ENCODE data around the gene MAPKBP1.
"Not testable (repeated sequence)": the region's sequence is repeated elsewhere in the genome, so short reads cannot be mapped to it uniquely, and the experiment has no call there.

Gene MAPKBP1, protein sequence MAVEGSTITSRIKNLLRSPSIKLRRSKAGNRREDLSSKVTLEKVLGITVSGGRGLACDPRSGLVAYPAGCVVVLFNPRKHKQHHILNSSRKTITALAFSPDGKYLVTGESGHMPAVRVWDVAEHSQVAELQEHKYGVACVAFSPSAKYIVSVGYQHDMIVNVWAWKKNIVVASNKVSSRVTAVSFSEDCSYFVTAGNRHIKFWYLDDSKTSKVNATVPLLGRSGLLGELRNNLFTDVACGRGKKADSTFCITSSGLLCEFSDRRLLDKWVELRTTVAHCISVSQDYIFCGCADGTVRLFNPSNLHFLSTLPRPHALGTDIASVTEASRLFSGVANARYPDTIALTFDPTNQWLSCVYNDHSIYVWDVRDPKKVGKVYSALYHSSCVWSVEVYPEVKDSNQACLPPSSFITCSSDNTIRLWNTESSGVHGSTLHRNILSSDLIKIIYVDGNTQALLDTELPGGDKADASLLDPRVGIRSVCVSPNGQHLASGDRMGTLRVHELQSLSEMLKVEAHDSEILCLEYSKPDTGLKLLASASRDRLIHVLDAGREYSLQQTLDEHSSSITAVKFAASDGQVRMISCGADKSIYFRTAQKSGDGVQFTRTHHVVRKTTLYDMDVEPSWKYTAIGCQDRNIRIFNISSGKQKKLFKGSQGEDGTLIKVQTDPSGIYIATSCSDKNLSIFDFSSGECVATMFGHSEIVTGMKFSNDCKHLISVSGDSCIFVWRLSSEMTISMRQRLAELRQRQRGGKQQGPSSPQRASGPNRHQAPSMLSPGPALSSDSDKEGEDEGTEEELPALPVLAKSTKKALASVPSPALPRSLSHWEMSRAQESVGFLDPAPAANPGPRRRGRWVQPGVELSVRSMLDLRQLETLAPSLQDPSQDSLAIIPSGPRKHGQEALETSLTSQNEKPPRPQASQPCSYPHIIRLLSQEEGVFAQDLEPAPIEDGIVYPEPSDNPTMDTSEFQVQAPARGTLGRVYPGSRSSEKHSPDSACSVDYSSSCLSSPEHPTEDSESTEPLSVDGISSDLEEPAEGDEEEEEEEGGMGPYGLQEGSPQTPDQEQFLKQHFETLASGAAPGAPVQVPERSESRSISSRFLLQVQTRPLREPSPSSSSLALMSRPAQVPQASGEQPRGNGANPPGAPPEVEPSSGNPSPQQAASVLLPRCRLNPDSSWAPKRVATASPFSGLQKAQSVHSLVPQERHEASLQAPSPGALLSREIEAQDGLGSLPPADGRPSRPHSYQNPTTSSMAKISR (N-terminal part only)

DNA sequence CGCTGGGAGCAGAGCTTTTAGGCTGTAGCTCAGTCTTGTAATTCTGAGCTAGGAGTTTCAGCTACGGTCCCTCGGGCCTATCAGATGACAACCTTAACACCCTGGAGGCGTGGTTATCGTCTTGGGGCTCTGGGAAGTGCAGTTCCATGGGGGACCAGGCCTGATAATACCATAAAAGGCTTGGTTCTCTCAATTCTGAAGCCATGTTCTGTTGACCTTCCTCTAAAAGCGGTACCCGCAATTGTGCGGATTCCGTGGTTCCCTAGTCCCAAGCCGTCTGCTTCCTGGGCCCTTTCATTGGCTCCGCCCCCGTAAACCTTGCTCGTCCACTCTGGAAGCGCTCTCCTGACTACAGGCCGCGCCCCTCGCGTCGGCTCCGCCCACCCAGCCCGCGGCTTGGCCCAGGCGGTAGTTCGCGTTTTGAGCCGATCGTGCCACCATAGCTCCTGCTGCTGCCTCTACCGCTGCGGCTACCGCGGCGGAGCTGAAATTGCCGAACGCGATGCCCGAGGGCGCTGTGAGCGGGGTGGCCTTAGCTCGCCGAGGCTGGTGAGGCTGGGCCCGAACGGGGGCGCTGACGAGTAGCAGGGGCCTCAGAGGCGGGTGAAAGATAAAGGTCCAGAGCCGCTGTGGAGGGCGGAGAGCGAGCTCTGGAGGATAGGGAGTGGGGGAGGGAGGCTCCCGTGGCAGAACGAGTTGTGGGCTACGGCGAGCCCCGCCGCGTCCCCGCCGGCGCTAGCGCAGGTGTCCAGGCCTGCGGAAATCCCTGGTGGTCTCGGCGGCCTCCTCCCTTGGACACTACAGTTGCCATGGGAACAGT is at the start of gene MAPKBP1:
TSS of gene MAPKBP1 (plus strand) at position 423 of the 820 bp plus-strand sequence. CDS start 792 bp downstream, outside the sequence.
- peak; percentile 99 for DNase-seq

GRCh38 chr15:41727143-41727542 is 47.1 kb upstream of the MAPKBP1 start:
- DNase-seq, result no peak

GRCh38 chr15:41728061-41728460 is 46.2 kb upstream of the MAPKBP1 start:
- not testable (repeated sequence) for DNase-seq

DNA sequence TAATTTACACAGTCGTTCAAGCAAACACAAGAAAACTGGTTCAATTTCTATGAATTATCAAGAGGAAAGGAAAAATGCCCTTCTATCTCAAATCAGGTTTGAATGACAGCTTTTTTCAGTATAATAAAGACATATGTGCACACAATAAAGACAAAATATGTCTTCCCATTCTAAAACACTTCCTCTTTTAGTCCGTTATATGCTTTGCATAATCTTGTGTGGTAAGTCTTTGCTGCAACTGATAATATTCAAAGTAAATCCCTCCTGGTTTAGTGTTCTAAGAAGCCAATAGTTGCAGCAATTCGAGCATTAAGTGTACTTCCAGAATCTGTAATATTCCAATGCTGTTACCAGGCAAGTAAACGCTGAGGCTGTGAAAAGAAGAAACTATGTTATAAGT is 43.7 kb upstream of the MAPKBP1 start:
- DNase-seq, result no peak

DNA sequence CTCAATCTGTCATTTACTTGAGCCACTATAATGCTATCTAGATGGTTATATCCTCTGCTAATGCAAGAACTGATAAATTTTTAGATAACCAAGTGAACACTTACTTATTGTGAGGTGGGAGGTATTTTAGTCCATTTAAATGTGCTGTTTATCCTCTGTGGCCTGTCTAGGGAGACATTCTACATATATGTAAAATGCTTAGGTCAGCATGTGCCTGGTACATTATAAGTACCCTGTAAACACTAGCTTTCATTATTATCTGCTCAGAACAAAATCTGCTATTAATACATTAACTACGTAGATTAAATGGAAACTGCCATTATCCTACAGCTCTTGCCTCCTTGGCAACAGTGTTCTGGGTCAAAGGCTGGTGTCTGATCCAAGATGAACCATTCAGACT is 41.8 kb upstream of the MAPKBP1 start:
- no peak for DNase-seq

DNA sequence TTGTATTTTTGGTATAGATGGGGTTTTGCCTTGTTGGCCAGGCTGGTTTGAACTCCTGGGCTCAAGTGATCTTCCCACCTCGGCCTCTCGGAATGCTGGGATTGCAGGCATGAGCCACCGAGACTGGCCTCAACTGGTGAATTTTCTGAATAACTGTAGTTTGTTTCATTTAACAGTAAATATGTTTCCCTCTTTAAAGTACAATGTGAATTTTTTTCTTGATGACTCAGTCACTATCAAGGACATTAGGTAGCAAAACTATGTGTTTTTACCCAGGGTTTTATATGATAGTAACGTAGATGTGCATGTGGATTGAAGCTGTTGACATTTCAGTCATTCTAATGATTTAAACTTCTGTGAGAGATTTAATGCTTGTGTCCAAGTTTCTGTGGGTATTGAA is 40.2 kb upstream of the MAPKBP1 start:
- DNase-seq, result no peak

DNA sequence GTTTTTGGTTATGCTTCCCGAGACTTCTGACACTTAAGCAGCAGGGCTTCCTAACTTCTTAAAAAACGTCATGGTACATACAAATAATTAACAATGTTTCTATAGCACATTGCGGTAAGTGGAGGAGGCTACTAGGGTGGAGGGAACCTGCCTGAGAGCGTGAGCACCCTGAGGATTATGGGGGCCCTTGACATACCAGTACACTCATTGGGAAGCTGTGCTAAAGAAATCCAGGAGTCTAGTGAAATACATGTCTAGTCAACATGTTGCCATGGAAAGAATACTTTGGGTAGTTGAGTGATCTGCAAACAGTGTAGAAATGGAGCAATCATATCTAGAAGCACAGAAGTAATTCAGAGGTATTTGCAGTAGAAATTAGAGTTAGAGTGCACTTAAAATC is 39.2 kb upstream of the MAPKBP1 start:
- DNase-seq, result no peak

GRCh38 chr15:41735492-41735891 is 38.8 kb upstream of the MAPKBP1 start:
- DNase-seq, result not testable (repeated sequence)

- no peak for DNase-seq
Observed at GRCh38 chr15:41746802-41747201, 27.5 kb upstream of the MAPKBP1 start.

GRCh38 chr15:41756198-41756597 is 18.1 kb upstream of the MAPKBP1 start:
- no peak for DNase-seq

DNA sequence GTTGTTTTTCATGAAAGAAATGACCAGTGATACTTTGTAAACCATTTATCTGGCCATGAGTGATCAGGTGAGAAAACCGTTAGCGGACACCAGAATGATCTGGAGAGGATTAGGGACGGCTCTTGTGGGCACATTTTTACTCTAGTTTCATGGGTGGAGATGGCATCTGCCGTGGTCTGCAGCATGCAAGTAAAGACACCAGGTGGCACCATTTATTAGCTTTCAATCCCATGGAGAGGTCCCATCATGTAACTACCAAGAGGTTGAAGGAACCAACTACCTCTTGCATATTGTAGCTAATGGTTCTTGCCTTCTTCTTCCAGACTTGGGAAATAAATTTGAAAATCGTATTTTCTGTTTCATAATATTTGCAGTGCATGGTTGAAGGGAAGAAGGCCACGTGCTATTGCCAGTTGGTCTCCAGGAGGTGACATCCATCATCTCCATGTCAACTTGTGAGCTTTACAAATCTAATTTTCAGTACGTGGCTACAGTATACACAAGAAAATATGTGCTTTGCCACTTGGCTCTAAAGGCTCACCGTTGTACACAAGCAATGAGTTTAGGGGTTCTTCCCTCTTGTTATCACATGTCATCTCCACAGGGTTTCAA is 1.5 kb upstream of the MAPKBP1 start:
- peak; percentile 80 for DNase-seq

DNA sequence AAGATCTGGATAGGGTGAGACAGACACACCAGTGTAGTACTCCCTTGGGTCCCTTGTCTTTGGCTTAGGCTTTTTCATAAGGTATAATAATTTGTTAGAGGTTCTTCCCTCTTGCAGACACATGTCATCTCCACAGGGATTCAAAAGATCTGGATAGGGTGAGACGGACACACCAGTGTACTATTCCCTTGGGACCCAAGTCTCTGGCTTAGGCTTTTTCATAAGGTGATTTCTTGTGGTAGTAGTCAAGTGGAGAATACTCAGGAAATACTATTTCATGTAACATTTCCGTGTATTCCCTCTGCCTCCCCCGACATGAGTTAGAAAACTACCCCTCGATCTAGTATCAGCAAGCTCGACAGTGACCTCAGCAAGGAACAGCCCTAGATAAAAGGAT is 954 bp upstream of the MAPKBP1 start:
- DNase-seq, result no peak

- no peak for DNase-seq
Observed at GRCh38 chr15:41773729-41774061, 589 bp upstream of the MAPKBP1 start.

GRCh38 chr15:41774882-41775417 is 666 bp downstream of the MAPKBP1 start:
- DNase-seq, result no peak

- DNase-seq, result no peak
Observed at GRCh38 chr15:41775651-41776050, 1.4 kb downstream of the MAPKBP1 start.

DNA sequence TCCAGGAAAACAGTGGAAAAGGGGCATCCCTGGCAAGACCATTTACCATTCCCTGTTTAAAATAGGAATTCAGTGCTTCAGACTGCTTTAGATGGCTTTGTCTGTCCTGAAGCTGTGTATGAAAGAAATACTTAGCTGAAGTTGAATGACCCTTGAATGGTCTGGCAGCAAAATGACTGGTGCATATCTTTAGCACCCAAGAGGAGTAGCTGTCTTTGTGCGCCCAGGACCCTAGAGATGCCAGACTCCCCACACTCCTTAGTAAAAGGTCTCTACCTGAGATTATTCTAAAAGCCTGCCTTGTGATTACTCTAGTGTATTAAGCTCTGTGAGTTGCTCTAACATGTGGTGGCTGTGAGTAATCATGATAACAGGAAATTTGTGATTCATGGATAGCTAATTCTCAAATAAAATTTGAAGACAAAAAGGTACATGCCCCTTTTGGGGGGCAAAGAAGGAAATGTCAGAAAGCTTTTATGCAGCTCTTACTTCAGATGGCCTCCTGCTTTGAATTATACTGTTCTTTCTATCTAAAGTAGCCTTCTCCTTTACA is 3.2 kb downstream of the MAPKBP1 start:
- DNase-seq, result no peak

- DNase-seq, result no peak
Observed at GRCh38 chr15:41778521-41778920, 4.2 kb downstream of the MAPKBP1 start.

DNA sequence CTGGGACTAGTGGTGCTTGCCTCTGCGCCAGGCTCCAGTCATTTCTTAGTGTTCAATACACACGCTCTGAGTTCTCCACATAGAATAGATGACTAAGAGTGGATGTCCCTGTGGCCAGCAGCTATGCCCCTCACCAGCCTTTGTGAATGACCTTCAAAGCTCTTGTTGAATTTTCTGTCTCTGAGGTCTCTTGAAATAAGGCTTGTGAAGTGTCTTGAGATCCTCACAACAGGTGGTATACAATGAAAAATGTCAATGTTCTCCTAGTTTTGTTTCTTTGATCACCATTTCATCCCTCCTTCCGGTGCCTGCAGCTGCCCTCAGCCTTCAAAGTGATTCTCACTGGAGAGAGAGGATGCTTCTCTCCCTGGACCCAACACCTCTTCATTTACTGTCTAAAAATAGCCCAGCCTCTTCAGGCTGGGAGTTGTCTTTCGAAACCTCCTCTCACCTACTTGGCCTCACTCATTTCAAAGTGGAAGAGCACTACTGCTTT is 5.4 kb downstream of the MAPKBP1 start:
- no peak for DNase-seq

- peak; percentile 17 for DNase-seq
Observed at GRCh38 chr15:41780266-41780665, 6.0 kb downstream of the MAPKBP1 start.

- no peak for DNase-seq
Observed at GRCh38 chr15:41780727-41781126, 6.4 kb downstream of the MAPKBP1 start.
